Activated CD4-positive, alpha-beta T cell treated with anti-CD3 and anti-CD28 coated beads for 36 hours (primary cell): Measurements from ENCODE around the gene CD200. TPM values are rescaled to one million over a fixed set of nuclear protein-coding genes. Genes with fewer than 3 reads are reported as not detected.

Source experiments
- total RNA-seq, 2 experiments: library from RNA; stranded (reverse); gene quantifications; one replicate each; pipeline ENCODE4 v1.2.3, GENCODE V29; 2021

Gene CD200
- total RNA-seq, 2 experiments from 2014 or later = 30.2 to 42.3 TPM

Other genes with a start within 250 kb of the CD200 start
- 1 to 10 TPM; 8.7 to 9.3 TPM for gene C3orf52, start 246.8 kb upstream of the CD200 start, total RNA-seq
- gene GCSAM, start 199.9 kb upstream of the CD200 start, total RNA-seq = 10 to 100 TPM in 1 of 2 experiments, 1 to 10 TPM in 1; 9.3 to 12.1 TPM
- gene SLC9C1, start 38.9 kb upstream of the CD200 start, total RNA-seq = not detected
- 10 to 100 TPM; 21.0 to 21.7 TPM for gene BTLA, start 166.3 kb downstream of the CD200 start, total RNA-seq
- gene ATG3, start 228.8 kb downstream of the CD200 start, total RNA-seq = 10 to 100 TPM; 54.9 to 71.0 TPM
- 10 to 100 TPM; 16.5 to 18.7 TPM for gene SLC35A5, start 228.9 kb downstream of the CD200 start, total RNA-seq